GM18951 (cell line): Measurements from ENCODE around the gene BTF3.
"Not testable (repeated sequence)": the region's sequence is repeated elsewhere in the genome, so short reads cannot be mapped to it uniquely, and the experiment has no call there.

ENCODE experiments used
- POLR2A ChIP-seq: IDR thresholded peaks from 4 replicates; pipeline ENCODE4 v1.6.1; 2011; ENCODE audit warnings: mild to moderate bottlenecking; ENCODE audit not compliant: insufficient read length, insufficient read depth; ENCODE audit errors: extremely low read depth
- in situ Hi-C: fragments of 300-500 bp; cut with MboI; formaldehyde crosslinking; loops from one replicate; pipeline ENCODE4 v1.12.0; 2022; ENCODE audit warnings: low sequenced_read_pairs, mixed read lengths, inconsistent platforms; ENCODE audit not compliant: unreplicated experiment

BTF3 gene

DNA sequence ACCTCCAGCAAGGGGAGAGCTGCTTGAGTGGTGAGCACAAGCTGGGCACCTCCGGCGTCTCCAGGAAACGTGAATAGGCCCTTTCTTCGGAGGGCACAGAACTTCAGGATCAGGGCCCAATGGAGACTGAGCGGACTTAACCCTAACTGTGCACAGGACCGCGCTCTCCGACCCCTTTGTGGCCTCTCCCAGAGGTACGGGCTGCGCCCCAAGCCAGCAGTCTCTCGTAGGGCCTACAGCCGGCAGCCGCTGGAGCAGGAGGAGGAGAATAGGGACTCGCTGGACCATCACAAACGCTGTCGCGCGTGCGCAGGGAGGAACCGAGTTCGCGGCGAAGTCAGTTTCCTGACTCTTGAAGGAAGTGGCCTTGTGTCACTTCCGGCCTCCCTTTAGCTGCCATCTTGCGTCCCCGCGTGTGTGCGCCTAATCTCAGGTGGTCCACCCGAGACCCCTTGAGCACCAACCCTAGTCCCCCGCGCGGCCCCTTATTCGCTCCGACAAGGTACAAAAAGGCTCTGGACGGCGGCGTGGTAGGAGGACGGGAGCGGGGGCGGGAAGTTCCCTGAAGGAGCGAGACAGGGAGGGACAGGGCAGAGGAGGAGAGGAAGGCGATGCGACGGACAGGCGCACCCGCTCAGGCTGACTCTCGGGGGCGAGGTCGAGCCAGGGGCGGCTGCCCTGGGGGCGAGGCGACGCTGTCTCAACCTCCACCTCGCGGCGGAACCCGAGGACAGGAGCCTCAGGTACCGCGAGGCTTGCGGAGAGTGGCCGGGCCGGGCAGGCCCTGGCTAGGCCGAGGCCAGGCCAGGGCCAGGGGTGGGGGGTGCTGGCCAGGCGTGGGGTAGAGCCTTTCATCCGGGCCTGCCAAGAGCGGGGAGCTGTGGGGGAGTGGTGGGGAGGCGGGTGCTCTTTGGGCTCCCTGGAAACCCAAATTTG lies at the start of gene BTF3:
TSS of gene BTF3 (plus strand) at position 386 of the 936 bp plus-strand sequence. CDS start at position 612, 226 bp downstream.
- in situ Hi-C loops, result no loop called here
- peak; percentile 93 for TF ChIP-seq POLR2A

DNA sequence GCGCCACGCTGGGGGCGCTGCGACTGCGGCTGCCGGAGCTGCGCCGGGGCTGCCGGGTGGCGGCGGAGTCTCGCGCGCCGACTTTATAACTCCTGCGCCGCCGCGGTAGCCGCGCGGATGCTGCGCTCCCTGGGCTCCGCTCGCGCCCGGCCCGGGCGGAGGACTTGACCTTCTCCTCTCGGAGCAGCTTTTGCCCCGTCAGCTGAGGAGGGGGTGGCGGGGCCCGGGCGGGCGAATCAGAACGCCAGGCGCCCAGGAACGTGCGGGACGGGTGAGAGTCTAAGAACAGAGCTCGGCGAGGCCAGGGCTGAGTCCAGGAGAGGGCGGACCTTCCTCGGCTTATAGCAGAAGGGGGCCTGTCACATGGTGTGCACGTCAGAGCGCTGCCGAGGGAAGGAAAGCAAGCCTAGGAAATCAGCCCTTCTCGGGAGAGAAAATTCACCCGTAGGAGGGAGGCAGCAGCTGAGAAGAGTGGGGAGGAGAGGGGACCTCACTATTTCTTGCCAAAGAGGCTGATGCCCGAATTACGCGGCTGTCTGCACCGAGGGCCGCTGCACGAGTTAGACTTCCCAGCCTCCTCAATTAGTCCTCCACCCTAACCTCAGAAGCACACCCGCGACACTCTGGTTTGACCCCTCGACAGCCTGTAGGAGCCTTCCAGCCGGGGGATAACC lies 49.6 kb upstream of the BTF3 start, which contains the start of gene FOXD1:
TSS of gene FOXD1 (minus strand) at position 315 of the 674 bp plus-strand sequence. CDS start 415 bp downstream, outside the sequence.
- TF ChIP-seq POLR2A, result no peak
- in situ Hi-C loops, result loop anchor here (10.0 kb wide), 1 partner anchor 144 kb away; no protein-coding TSS in a partner anchor

DNA sequence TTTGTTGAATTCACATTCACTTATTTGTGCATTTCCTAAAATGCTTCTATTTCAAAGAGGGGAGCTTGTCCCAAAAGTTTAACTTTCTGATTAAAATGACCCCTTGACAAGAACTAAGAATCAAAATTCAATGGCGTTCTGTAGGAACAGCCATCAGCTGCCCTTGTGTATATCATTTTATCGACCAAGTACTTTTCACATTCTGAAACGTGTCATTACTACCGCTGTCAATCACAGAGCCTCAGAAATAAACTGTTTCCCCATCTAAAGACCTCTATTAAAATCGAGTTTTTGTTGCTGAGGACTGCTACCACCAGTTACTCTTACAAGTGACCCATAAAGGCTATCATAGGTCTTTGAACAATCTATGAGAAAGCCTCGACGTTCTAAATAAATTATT lies 48.1 kb upstream of the BTF3 start:
- in situ Hi-C loops, result no loop called here
- no peak for TF ChIP-seq POLR2A

DNA sequence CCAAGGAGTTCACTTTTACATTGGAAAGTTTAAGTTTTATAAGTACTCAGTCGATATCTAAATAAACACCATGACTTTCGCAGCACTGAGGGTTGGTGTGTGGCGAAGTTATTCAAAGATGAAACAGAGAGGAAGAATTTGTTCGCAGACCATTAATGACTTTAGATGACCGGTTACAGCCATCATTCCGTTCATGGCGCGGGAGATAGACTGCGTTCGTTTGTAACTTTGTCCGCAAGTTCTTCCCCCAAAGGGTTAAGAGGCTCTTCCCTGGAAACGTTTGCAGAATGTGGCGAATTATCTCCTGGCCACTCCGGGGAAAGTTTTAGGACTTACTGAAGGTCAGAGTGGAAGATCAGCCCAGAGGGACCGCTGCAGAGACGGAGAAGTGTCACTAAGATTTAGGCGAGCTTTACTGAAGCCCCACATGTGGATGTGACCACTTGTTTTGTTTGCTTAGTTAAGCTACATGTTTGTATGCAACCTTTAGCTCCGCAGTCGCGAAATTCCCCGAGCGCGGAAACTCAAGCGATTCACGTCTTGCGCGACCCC lies 47.5 kb upstream of the BTF3 start:
- TF ChIP-seq POLR2A, result no peak
- in situ Hi-C loops, result no loop called here

DNA sequence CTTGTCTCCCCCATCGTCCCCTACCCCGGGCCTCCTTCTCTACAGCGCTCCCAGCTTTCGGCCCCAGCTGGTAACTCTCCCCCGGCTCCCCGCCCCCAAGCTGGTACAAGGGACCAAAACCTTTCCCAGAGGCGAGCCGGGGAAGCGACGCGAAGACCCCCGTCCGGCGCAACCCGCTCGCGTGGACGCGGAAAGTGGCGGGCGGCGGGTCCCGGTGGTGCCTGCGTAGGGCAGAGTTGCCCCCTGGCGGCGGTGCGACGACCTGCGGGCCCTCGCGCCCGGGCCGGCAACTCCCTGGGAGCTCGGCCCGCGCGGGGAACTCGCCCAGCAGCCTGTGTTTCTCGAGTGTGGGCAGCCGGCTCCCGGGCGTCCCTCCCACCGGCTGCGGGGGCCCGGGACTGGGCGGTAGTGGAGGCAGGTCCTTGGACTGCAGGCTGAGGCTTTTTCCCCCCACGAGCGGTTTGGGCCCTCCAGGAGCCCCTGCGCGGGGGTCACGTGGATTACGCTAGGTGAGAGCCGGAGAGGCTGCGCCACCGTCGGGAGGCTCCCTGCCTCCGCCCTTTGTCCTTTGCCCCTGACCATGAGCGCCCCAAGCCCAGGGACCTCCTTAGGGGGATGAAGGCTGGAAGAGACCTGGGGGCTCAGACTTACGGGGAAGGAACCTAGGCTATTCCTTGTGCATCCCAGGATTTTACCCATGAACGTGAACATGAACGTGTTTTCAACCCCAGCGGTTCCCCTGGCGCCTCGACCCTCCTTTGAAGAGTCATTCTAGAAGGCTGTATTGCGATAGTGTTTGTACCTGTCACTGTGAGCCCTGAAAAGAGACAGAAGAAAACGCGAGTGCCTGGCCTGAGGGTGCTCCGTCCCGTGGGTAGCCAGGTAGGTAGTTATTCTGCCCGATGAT lies 46.8 kb upstream of the BTF3 start:
- TF ChIP-seq POLR2A, result no peak
- in situ Hi-C loops, result no loop called here

DNA sequence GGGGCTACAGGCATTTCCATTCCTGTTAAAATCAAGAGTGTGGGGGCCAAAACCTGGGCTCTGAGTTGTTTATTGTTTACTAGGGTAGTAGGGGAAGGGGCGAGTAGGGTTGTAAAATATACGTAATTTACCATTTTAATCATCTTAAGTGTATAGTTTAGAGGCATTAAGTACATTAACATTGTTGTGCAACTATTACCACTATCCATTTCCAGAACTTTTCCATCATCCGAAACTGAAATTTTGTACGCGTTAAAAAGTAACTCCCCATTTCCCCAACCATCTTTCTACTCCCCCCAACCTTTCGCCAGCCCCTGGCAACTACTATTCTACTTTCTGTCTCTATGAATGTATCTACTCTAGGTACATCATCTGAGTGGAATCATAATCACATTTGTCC lies 46.0 kb upstream of the BTF3 start:
- no peak for TF ChIP-seq POLR2A
- in situ Hi-C loops, result no loop called here

DNA sequence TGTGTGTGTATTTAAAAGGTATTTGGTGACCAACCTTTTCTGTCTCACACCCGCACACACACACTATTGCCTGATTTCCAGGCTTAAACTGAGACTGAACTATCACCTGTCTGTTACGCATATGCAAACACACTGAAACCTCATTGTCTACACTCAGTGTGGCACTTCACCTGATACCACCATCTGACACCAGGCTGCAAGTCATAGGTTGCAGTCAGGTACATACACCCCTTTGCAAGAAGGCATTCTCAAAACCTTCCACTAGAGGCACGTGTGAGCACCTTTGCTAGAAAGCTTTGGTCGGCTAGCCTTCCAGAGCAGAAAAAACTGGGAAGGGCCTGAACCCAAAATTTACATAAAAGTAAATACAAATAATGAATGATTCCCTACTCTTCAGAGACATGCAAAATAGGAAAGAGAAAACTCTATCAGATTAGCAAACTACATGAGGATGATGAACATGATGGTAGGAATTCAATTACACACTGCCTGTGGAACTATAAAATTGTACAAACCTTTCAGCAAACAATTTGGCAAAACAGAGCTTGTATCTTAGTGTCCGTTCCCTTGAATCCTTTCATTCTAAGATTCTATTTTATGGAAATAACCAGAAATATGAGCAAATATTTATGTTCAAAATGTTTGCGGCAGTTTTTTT lies 43.7 kb upstream of the BTF3 start:
- in situ Hi-C loops, result no loop called here
- TF ChIP-seq POLR2A, result no peak

DNA sequence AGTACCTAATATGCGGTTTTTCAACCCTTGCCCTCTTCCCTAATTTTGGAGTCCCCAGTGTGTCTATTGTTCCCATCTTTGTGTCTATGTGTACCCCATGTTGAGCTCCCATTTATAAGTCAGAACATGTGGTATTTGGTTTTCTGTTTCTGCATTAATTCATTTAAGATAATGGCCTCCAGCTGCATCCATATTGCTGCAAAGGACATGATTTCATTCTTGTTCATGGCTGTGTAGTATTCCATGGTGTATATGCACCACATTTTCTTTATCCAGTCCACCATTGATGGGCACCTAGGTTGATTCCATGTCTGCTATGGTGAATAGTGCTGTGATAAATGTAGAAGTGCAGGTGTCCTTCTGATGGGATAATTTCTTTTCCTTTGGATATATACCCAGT lies 41.8 kb upstream of the BTF3 start:
- in situ Hi-C loops, result not testable (repeated sequence)

DNA sequence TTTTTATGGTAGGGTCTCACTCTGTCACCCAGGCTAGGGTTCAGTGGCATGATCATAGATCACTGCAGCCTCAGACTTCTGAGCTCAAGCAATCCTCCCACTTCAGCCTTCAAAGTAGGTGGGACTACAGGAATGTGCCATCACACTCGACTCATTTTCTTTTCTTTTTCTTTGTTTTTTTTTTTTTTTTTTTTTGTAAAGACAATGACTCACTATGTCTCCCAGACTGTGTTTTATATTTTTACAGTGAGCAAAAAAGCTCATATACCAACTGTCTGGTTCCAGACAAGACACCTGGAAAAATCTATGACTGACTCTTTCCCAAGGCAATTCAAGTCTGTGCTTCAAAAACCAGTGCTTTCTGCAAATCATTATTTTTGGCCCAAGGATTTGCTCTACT lies 38.9 kb upstream of the BTF3 start:
- TF ChIP-seq POLR2A, result no peak
- in situ Hi-C loops, result no loop called here

DNA sequence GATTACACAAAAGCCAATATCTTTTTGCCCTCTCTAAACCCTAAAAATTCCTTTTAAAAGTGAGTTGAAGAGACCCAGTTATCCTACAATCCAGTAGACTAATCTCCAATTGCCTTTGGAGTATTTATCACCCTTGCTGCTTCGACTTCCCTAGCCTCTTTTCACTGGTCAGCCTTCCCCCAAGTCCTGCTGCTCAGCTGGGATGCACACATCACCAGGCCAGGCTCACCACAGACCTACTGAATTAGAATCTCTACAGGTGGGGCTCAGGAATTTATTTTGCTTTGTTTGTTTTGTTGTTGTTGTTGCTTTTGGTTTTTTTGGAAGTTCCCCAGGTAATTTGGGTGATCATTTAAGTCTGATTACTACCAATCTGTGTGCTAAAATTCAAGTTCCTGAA lies 38.1 kb upstream of the BTF3 start:
- in situ Hi-C loops, result no loop called here
- no peak for TF ChIP-seq POLR2A

DNA sequence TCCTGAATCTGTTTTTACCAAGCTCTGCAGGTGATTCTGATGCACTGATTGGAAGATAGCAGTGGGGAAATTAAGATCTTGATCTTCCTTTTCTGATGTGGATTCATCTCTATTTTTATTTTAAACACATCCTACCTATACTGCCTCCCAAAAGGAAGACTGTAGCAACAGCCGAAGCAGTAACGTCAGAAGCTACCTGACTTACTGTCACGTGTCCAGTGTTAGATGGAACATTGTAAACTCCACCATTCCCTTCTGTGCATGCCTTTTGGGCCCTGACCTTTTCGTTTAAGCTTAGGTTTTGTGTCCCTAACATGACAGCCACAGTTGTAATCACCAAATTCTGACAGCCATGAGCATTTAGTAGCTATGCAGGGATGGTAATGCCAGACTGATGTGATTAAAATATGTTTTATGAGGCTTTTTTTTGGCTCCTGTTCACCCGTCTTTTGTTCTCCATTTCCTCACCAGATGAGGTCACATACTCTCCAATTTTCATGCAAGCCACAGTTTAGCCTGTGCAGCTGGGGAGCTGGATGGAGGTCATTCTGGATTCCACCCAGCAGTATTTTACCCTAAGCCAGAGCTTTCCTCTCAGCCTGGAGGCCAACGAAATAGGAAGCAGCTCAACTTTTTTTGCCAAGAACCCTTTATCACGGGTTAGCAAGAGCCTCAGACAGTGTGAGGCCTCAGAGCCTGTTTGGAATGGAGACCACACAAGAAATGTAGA lies 34.1 kb upstream of the BTF3 start:
- in situ Hi-C loops, result no loop called here
- TF ChIP-seq POLR2A, result no peak

DNA sequence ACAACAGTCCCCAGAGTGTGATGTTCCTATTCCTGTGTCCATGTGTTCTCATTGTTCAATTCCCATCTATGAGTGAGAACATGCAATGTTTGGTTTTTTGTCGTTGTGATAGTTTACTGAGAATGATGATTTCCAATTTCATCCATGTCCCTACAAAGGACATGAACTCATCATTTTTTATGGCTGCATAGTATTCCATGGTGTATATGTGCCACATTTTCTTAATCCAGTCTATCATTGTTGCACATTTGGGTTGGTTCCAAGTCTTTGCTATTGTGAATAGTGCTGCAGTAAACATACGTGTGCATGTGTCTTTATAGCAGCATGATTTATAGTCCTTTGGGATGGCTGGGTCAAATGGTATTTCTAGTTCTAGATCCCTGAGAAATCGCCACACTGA lies 29.6 kb upstream of the BTF3 start:
- in situ Hi-C loops, result not testable (repeated sequence)
